K562 (cell line): ENCODE measurements around the gene GOLGA8N. TPM values are rescaled to one million over a fixed set of nuclear protein-coding genes. Genes with fewer than 3 reads are reported as not detected.

Experiments
- EP400 ChIP-seq: fragments of 450-650 bp; IDR thresholded peaks from 2 replicates; pipeline ENCODE4 v1.6.1; 2017; ENCODE audit warnings: antibody characterized with exemption, mild to moderate bottlenecking, moderate library complexity
- HLTF ChIP-seq: fragments of 450-650 bp; IDR thresholded peaks from 2 replicates; pipeline ENCODE4 v1.6.1; 2016
- NFYB ChIP-seq: IDR thresholded peaks from 2 replicates; pipeline ENCODE4 v1.6.1; 2011; ENCODE audit warnings: mild to moderate bottlenecking, moderate library complexity; ENCODE audit not compliant: insufficient read length; ENCODE audit errors: extremely low read depth
- ZNF407 ChIP-seq: fragments of 450-650 bp; IDR thresholded peaks from 2 replicates; pipeline ENCODE4 v1.6.1; 2016; ENCODE audit warnings: low read depth
- polyA plus RNA-seq, 8 experiments: library from polyadenylated mRNA; depleted of rRNA in 4 of 8; stranded (reverse) in 5 of 8; unstranded in 3 of 8; fragments of >200 nt; fragmentation: Nextera tagmentation in 2 of 8; fragmentation: Illumina TruSeq in 1 of 8; extraction: Ambion mirVana in 2 of 8; extraction: Trizol in 1 of 8; gene quantifications; 2 replicates each; pipeline versions ENCODE4 v1.2.1 to v1.2.3, GENCODE V29; 2011 to 2014; ENCODE audit warnings: inconsistent platforms in 1 of 8, missing spikeins in 1 of 8
- total RNA-seq, 7 experiments: library from RNA; depleted of rRNA in 6 of 7; stranded (reverse); fragments of >200 nt in 6 of 7; fragmentation: Illumina TruSeq in 2 of 7; extraction: Trizol in 2 of 7; gene quantifications; 2 replicates each; pipeline versions ENCODE4 v1.2.1 to v1.2.3, GENCODE V29; 2011 to 2021; ENCODE audit warnings: low replicate concordance in 1 of 7

Gene GOLGA8N
- total and polyA plus RNA-seq, 9 of the 15 experiments (the other 6 are each of a cell fraction or from before 2014, with no cell fraction given), result 0.01 to 4.5 (median 0.24) TPM

GRCh38 chr15:32615051-32615870 is 22.0 kb downstream of the GOLGA8N start, which contains the start of gene ARHGAP11A (continued):
- TF ChIP-seq ZNF407, result peak; percentile 89
- TF ChIP-seq EP400, result peak; percentile 76
- peak; percentile 34; the same call in 1 of the 2 replicates for TF ChIP-seq HLTF
- peak; percentile 36 for TF ChIP-seq NFYB
